22Rv1 (cell line): Measurements from ENCODE around the gene SHC2.

ENCODE experiments used
- ZFX ChIP-seq: fragments of 450-650 bp; IDR thresholded peaks from 2 replicates; pipeline ENCODE4 v1.6.1; 2017; ENCODE audit warnings: antibody characterized with exemption, borderline replicate concordance
- TF ChIP-seq, protein P1 (sequence below): fragments of 450-650 bp; IDR thresholded peaks from 2 replicates; pipeline ENCODE4 v1.5.1; 2017; ENCODE audit warnings: mild to moderate bottlenecking

DNA sequence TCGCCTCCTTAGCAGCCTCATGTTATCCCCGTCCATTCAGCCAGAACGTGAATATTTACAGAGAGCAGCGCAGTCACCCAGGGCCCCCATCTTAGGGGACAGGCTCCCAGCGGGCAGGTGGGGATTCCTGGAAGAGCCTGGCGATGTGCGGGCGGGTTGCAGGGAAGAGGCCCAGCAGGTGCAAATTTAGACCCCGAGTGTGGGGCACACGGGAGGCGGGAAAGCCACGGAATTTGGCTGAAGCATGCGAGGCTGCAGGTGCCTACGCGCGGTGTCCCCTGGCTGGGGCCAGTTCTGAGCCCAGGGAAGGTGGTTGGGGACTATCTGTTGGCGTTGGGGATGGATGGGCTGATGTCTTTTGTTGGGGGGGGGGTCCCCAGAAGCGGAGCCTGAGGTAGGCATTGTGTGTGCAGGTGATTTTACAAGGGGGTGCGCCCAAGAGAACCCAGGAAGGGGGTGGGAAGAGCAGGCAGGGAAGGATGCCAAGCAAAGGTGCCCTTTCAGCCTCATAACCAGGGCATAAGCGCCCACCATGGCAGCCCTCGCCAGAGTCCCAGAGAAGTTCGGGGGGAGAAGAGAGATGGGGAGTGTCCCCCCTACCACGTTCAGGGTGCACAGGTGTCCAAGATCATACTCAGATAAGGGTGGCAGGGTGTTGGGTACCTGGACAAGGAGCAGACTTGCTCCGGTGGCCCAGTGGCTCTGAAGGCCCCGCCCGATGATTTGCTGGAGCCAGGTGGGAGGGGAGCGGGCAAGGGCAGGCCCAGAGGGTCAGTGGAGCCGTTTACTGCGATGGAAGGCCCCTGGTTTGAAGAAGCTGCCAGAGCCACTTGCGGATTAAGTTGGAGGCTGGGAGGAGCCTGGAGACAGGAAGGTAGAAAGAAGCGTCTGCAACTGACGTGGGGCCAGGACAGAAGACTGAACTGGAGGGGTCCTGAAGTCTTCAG is 47.6 kb upstream of the SHC2 start:
- TF ChIP-seq, protein P1, sequence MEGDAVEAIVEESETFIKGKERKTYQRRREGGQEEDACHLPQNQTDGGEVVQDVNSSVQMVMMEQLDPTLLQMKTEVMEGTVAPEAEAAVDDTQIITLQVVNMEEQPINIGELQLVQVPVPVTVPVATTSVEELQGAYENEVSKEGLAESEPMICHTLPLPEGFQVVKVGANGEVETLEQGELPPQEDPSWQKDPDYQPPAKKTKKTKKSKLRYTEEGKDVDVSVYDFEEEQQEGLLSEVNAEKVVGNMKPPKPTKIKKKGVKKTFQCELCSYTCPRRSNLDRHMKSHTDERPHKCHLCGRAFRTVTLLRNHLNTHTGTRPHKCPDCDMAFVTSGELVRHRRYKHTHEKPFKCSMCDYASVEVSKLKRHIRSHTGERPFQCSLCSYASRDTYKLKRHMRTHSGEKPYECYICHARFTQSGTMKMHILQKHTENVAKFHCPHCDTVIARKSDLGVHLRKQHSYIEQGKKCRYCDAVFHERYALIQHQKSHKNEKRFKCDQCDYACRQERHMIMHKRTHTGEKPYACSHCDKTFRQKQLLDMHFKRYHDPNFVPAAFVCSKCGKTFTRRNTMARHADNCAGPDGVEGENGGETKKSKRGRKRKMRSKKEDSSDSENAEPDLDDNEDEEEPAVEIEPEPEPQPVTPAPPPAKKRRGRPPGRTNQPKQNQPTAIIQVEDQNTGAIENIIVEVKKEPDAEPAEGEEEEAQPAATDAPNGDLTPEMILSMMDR = no peak
- no peak for TF ChIP-seq ZFX
